Sigmoid colon (tissue), 4 donors: ENCODE results near the gene SSPN.

ENCODE experiments used
- CTCF ChIP-seq, 4 experiments: fragments of 450-650 bp in 3 of 4; fragments of 200-600 bp in 1 of 4; IDR thresholded peaks; one replicate each; pipeline ENCODE4 v1.5.1; 2016 to 2019; ENCODE audit warnings: antibody characterized with exemption in 4 of 4, mild to moderate bottlenecking in 3 of 4, moderate library complexity in 2 of 4
- EP300 ChIP-seq, 4 donors: sonication (generic); formaldehyde crosslinking; IDR thresholded peaks; one replicate each; pipeline ENCODE4 v1.6.1; 2017; ENCODE audit warnings: antibody characterized with exemption in 4 of 4
- POLR2A ChIP-seq, 2 donors: fragments of 450-650 bp; IDR thresholded peaks; one replicate each; pipeline ENCODE4 v1.6.1; 2016; ENCODE audit warnings: antibody characterized with exemption in 2 of 2, mild to moderate bottlenecking in 2 of 2, moderate library complexity in 2 of 2

- no peak for TF ChIP-seq EP300 (IDR thresholded peaks at IDR 0.05)
- TF ChIP-seq CTCF (IDR thresholded peaks at IDR 0.05): no peak
- no peak for TF ChIP-seq POLR2A (IDR thresholded peaks at IDR 0.05)
Measured at GRCh38 chr12:26231921-26232320, 36.5 kb downstream of the SSPN start.
